ENCODE results near the gene SPRY2. TPM values are rescaled to one million over a fixed set of nuclear protein-coding genes. Genes with fewer than 3 reads are reported as not detected.

The SPRY2 gene
- polyA plus RNA-seq, 1 donor from 2014 or later: 6.0 TPM

- H3K9me3 ChIP-seq (ENCODE audit: low read length): no peaks in the 10 kb centered on the region
- H3K79me2 ChIP-seq (replicated peaks; ENCODE audit: insufficient read depth, low read length): no peaks in the 10 kb centered on the region
- no peak overlapping the region for H2AFZ ChIP-seq (ENCODE audit: low read depth, low read length)
- H3K9me2 ChIP-seq (ENCODE audit: insufficient read depth, low read length): no peaks in the 10 kb centered on the region
- no peaks in the 10 kb centered on the region for H3F3A ChIP-seq (ENCODE audit: insufficient read depth, low read length, poor library complexity, severe bottlenecking)
- no peak for TF ChIP-seq SMC3 (conservative IDR thresholded peaks at IDR 0.05; ENCODE audit: poor library complexity)
- TF ChIP-seq EP300 (conservative IDR thresholded peaks at IDR 0.05; ENCODE audit: poor library complexity, severe bottlenecking): no peak
- TF ChIP-seq POLR2AphosphoS5 (IDR thresholded peaks at IDR 0.05): no peak
- no peak for TF ChIP-seq EZH2 (IDR thresholded peaks at IDR 0.05; ENCODE audit: borderline replicate concordance, insufficient read depth, low read length, poor library complexity, severe bottlenecking)
- TF ChIP-seq MXI1 (conservative IDR thresholded peaks at IDR 0.05; ENCODE audit: poor library complexity, severe bottlenecking): no peak
- no peak for TF ChIP-seq REST (IDR thresholded peaks at IDR 0.05; ENCODE audit: borderline replicate concordance)
- no peak for TF ChIP-seq CTCF (IDR thresholded peaks at IDR 0.05; ENCODE audit: poor library complexity, severe bottlenecking)
- TF ChIP-seq TAF1 (IDR thresholded peaks at IDR 0.05; ENCODE audit: low read depth): no peak
- no peak for TF ChIP-seq RAD21 (conservative IDR thresholded peaks at IDR 0.05)
- no peak overlapping the region for H3K4me3 ChIP-seq (ENCODE audit: low read length)
- H3K9ac ChIP-seq (ENCODE audit: low read length): no peak overlapping the region
- H3K27ac ChIP-seq (ENCODE audit: low read length): no peak overlapping the region
- H3K27me3 ChIP-seq (ENCODE audit: insufficient read depth, low read depth, low read length): no peaks in the 10 kb centered on the region
- no peaks in the 10 kb centered on the region for H4K20me1 ChIP-seq (ENCODE audit: insufficient read depth)
- no peaks in the 10 kb centered on the region for H3K36me3 ChIP-seq (ENCODE audit: insufficient read depth, low read length)
- no peak overlapping the region for H3K4me2 ChIP-seq (ENCODE audit: low read length)
Observed at GRCh38 chr13:80362481-80362880, 21.6 kb upstream of the SPRY2 start.

GRCh38 chr13:80361883-80362327, 21.0 kb upstream of the SPRY2 start:
- Histone ChIP-seq H4K20me1 (ENCODE audit: insufficient read depth) (no peaks in the 10 kb centered on the region), H3K79me2 (replicated peaks; ENCODE audit: insufficient read depth, low read length) (no peaks in the 10 kb centered on the region), H3K27me3 (ENCODE audit: insufficient read depth, low read depth, low read length) (no peaks in the 10 kb centered on the region), H3K9me3 (ENCODE audit: low read length) (no peaks in the 10 kb centered on the region), H3K36me3 (ENCODE audit: insufficient read depth, low read length) (no peaks in the 10 kb centered on the region), H2AFZ (ENCODE audit: low read depth, low read length) (no peak overlapping the region), H3K9ac (ENCODE audit: low read length) (no peak overlapping the region), H3F3A (ENCODE audit: insufficient read depth, low read length, poor library complexity, severe bottlenecking) (no peaks in the 10 kb centered on the region), H3K9me2 (ENCODE audit: insufficient read depth, low read length) (no peaks in the 10 kb centered on the region), H3K4me2 (ENCODE audit: low read length) (no peak overlapping the region), H3K4me3 (ENCODE audit: low read length) (no peak overlapping the region), H3K27ac (ENCODE audit: low read length) (no peak overlapping the region)
- TF ChIP-seq EP300 (conservative IDR thresholded peaks at IDR 0.05; ENCODE audit: poor library complexity, severe bottlenecking) (no peak), SMC3 (conservative IDR thresholded peaks at IDR 0.05; ENCODE audit: poor library complexity) (no peak), TAF1 (IDR thresholded peaks at IDR 0.05; ENCODE audit: low read depth) (no peak), REST (IDR thresholded peaks at IDR 0.05; ENCODE audit: borderline replicate concordance) (no peak), EZH2 (IDR thresholded peaks at IDR 0.05; ENCODE audit: borderline replicate concordance, insufficient read depth, low read length, poor library complexity, severe bottlenecking) (no peak), POLR2AphosphoS5 (IDR thresholded peaks at IDR 0.05) (no peak), MXI1 (conservative IDR thresholded peaks at IDR 0.05; ENCODE audit: poor library complexity, severe bottlenecking) (no peak), RAD21 (conservative IDR thresholded peaks at IDR 0.05) (no peak), CTCF (IDR thresholded peaks at IDR 0.05; ENCODE audit: poor library complexity, severe bottlenecking) (no peak)
